SK-N-MC (cell line): ENCODE data around the gene GLCE.

Experiments
- EZH2 ChIP-seq: fragments of 200-600 bp; sonication (generic); IDR thresholded peaks from one replicate; pipeline ENCODE4 v1.6.1; 2017; ENCODE audit warnings: antibody characterized with exemption
- POLR2AphosphoS5 ChIP-seq: IDR thresholded peaks from 2 replicates; pipeline ENCODE4 v1.6.1; 2012; ENCODE audit warnings: mild to moderate bottlenecking, low read depth, low read length, borderline replicate concordance

DNA sequence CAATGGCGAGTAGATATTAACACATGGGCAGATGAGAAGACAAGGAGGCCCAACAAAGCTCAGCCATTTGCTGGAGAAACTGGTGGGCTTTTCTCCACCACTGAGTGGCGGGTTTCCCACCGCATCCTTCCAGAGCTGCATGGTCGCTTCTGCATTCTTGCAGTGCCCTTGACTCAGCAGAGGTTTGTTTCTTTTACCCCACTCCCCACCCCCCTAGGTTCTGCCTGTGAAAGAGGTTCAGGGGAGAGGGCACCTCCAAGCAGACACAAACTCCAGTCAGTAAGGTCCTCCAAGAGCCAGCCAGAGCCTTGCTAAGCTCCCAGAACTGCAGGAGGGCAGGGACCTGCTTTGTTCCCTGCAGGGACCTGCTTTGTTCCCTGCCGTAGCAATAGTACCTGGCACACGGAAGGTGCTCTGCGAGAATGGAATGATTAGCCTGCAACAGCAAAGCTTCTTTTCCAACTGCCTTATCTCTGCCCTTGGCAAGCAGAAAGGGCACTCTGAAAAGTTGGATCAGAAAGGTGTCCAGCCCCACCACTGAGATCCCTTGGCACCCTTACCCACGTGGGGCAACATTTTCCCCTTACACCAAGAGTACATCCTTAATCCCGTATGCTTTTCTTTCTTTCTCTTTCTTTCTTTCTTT is 139.6 kb downstream of the GLCE start:
- TF ChIP-seq EZH2 (no peak), POLR2AphosphoS5 (no peak)
